Mammary epithelial cell (primary cell): ENCODE measurements around the gene TMEFF2.

Experiments
- EZH2 ChIP-seq: IDR thresholded peaks from 2 replicates; pipeline ENCODE4 v1.6.1; 2012; ENCODE audit warnings: low read length, inconsistent platforms, borderline replicate concordance
- TF ChIP-seq, protein P1 (sequence below), 2 donors: IDR thresholded peaks in 1 of 2; conservative IDR thresholded peaks in 1 of 2; 2 replicates each; pipeline ENCODE4 v1.5.1; 2011 to 2012; ENCODE audit warnings: inconsistent platforms in 2 of 2, low read length in 2 of 2, mild to moderate bottlenecking in 2 of 2, control low read depth in 1 of 2, low read depth in 1 of 2; ENCODE audit not compliant: insufficient read depth in 1 of 2; ENCODE audit errors: extremely low read depth in 1 of 2

DNA sequence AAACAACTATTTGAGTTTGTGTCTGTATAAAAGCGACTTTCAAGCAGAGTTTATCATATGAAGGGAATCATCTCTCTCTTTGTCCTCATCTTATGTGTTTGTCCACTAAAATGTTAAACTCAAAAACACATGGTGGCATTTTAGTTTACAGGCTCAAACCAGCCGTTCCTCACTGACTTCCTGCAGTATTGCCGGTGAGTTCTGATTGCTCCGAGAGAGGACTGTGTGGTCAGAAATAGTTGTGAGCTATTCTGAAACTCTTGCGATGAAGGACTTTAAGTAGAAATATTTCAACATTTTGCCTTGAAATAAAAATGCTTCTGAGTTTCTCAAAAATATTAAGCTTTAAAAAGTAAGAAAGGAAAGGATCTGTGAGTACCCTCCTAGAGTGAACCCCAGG lies 184.7 kb downstream of the TMEFF2 start:
- TF ChIP-seq, protein P1, sequence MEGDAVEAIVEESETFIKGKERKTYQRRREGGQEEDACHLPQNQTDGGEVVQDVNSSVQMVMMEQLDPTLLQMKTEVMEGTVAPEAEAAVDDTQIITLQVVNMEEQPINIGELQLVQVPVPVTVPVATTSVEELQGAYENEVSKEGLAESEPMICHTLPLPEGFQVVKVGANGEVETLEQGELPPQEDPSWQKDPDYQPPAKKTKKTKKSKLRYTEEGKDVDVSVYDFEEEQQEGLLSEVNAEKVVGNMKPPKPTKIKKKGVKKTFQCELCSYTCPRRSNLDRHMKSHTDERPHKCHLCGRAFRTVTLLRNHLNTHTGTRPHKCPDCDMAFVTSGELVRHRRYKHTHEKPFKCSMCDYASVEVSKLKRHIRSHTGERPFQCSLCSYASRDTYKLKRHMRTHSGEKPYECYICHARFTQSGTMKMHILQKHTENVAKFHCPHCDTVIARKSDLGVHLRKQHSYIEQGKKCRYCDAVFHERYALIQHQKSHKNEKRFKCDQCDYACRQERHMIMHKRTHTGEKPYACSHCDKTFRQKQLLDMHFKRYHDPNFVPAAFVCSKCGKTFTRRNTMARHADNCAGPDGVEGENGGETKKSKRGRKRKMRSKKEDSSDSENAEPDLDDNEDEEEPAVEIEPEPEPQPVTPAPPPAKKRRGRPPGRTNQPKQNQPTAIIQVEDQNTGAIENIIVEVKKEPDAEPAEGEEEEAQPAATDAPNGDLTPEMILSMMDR (conservative IDR thresholded peaks at IDR 0.05 in 1 of 2, IDR thresholded peaks at IDR 0.05 in 1 of 2; ENCODE audit: extremely low read depth in 1 of 2, insufficient read depth in 1 of 2, low read depth in 1 of 2, low read length in 2 of 2): no peak
- TF ChIP-seq EZH2: no peak
